Left lobe of liver (tissue), 2 donors: Measurements from ENCODE around the gene BMP2K. TPM values are rescaled to one million over a fixed set of nuclear protein-coding genes. Genes with fewer than 3 reads are reported as not detected.

Experiments
- ATAC-seq: fragments of 200-7000 bp; cut with Tn5 transposase; one replicate; pipeline ENCODE4 v1.9.1; 2020; ENCODE audit warnings: mild to moderate bottlenecking, moderate library complexity
- DNase-seq: peaks from one replicate; pipeline ENCODE4 v3.0.0-alpha.2; 2020; ENCODE audit warnings: low spot score
- total RNA-seq: library from RNA; stranded (reverse); gene quantifications from one replicate; pipeline ENCODE4 v1.2.1, GENCODE V29; 2021
- donor health status: DM: no; HTN: no; CAD: no; lungs with moderate emphysema.
- donor health status: DM: no; HTN: yes; CAD: no.

BMP2K gene
- total RNA-seq = 14.2 TPM

DNA sequence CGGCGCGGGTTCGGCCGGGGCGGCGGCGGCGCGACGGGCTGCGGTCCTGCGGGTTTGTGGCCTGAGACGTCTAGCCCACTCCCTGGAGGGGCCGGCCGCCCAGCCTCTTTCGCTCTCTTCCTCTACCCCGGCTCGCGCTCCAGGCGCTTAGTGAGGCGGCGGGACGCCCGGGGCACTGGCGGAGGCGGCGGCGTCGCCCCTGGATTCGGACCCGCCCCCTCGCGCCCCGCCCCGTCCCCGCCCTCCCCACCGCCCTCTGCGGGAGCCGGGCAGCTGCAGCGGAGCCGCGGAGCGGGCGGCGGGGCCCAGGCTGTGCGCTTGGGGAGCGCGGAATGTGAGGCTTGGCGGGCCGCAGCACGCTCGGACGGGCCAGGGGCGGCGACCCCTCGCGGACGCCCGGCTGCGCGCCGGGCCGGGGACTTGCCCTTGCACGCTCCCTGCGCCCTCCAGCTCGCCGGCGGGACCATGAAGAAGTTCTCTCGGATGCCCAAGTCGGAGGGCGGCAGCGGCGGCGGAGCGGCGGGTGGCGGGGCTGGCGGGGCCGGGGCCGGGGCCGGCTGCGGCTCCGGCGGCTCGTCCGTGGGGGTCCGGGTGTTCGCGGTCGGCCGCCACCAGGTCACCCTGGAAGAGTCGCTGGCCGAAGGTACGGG lies at the start of gene BMP2K:
TSS of gene BMP2K (plus strand) at position 272 of the 650 bp plus-strand sequence. CDS start at position 466, 194 bp downstream.
- peak; percentile 89 for ATAC-seq
- DNase-seq = peak; percentile 86

DNA sequence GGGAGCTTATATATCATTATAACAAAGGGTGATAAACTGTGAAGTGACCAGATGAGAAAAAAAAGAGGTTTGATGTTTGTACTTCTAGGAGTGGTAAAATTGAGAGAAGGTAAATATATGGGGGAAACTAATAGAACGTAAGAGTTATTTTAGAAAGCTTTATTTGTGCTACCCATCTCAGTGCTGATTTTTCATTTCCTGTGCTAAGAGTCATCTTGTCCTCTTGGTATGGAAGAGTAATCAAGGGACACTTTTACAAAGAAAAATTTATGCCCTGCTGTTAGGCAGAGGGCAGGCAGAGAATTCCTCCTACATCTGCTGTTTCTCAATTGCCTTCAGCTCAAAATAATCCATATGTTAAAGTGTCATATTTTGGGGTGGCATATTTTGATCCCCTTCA lies 49.6 kb upstream of the BMP2K start:
- ATAC-seq = no peak
- no peak for DNase-seq

DNA sequence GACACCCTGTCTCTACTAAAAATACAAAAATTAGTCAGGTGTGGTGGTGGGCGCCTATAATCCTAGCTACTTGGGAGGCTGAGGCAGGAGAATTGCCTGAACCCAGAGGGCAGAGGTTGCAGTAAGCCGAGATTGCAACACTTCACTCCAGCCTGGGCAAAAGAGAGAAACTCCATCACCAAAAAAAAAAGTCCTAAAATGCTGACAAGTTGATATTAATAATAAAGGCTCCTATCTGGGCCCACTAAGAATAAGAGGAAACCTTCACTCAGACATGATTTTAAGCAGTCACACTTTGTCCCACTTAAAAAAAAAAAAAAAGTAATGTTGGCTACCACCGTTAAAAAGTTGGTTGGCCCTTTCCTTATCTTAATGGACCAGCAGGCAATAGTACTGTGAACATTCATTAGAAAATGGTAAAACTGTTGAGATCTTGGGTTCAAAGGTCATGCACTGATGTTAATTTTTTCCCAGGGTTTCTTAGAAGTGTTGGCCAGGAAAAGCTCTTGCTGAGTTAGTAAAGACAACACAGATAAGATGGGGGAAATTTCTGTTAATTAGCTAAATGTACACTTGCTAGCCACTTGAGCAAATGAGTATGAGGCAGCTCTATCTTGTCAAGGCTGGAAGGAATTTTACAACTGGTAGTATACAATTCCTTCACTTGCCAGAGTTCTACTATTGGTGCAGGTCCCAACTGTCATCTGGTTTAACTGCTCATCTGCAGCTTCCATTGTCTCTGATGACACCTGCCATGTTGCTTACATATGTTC lies 43.6 kb upstream of the BMP2K start:
- DNase-seq (no peak), ATAC-seq (peak; percentile 34)

DNA sequence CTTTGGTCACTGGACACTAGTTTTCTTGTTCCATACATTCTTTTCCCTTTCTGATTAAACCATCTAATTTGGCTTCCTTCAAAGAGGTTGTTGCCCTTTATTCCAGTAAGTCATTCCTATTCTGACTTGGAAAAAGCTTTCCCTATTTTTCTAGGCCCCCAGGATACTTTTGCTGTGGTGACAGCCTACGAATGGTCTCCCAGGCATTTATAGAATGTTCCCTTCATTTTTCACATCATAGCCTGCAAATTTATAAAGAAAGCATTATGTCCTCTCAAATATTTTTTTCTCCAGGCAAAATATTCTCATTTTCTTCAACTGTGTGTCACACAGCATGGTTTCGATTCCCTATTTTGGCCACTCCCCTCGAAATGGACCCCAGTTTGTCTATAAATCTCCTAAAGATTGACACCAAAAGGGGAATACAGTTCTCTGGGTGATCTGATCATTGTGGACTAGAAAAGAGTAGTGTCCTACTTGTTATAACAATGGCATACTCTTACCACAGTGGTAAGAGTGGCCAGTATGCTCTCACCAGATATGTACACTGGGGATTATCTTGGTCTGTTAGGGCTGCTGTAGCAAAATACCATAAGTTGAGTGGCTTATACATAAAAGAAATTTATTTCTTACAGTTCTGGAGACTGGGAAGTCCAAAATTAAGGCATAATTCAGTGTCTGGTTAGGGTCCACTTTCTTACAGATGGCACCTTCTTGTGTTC lies 41.5 kb upstream of the BMP2K start:
- no peak for DNase-seq
- ATAC-seq = no peak

DNA sequence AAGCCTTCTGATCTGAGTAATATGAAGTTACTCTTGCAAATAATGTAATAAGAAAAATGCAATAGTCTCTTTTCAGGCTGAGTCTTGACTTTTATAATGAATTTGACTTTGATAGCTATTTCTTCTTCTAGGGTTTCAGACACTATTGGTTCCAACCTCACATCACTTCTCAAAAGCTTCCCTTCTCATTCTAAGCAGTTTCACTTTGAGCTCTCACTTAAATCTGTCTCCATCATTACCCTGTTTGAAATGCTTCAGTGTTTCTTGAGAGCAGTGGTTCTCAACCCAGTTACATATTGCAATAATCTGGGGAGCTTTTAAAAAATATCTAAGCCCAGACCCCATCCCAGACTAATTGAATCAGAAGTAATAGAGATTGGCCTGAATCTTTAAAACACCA lies 40.5 kb upstream of the BMP2K start:
- ATAC-seq (no peak), DNase-seq (no peak)

DNA sequence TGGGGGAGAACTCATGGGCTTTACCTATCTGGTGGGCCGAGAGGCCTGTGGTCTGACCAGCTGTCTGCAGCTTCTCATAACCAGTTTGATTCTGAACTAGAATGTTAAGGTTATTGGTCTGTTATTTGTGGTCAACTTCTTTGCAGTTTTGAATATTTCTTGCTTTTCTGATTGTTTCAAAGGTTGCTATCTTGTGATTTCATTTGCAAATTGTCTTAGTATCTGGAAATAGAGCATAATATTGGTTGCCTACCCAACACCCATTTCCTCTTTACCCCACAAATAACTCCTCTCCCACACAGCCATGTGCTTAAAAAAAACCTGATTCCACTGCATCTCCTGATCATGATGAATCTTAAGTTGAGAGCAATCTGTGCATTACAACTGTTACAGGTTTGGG lies 39.1 kb upstream of the BMP2K start:
- DNase-seq = no peak
- ATAC-seq = no peak

DNA sequence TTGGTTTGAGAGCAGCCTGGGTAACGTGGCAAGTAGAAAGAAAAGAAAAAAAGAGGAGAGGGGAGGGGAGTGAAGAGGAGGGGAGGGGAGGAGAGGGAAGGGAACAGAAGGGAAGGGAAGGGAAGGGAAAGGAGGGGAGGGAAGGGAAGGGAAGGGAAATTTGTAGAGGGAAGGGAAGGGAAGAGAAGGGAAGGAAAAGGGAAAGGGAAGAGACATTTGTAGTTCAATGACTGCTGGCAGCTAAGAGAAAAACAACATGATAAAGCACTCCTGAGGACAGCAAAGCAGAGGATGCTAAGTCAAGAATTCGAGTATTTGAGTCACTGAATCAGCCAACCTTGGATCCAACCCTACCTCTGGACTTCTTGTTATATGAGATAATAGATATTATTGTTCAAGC lies 38.2 kb upstream of the BMP2K start:
- no peak for DNase-seq
- no peak for ATAC-seq

DNA sequence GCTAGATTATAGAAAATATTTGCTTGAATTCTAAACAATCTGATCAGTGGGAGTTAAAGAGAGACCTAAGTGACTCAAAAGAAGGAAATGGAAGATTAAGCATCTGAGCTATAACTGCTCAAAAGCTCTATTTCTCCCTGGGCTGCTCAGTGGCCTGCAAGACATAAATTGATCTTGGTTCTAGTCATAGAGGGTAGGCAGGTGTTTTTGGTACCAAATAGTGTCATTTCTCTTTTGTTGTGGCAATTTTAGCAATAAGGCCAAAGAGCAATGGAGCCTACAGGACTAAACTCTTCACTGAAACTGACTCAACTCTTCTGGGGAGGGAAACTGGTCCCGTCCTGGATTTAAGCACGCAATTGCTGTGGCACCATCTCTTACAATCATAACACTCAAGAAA lies 33.9 kb upstream of the BMP2K start:
- DNase-seq (no peak), ATAC-seq (no peak)

DNA sequence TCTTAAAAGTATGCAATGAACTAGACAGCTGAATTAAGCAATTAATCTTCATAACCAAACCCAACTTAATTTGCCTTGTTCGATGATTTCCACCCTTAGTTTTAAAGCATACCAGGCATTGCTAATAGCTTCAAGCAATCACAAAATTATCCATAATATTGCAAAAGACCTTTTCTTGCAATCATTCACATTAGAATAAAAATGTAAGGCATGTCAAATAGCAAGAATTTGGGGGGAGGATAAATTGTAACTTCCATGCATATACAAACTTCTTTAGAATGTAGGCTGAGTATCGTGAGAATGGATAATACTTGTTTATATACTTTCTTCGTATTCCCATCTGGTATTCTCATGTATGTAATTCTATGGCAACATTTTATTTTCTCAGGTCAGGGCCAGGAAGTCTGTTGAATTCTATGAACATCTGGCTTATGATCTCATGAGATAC lies 28.7 kb upstream of the BMP2K start:
- ATAC-seq = no peak
- DNase-seq = no peak

DNA sequence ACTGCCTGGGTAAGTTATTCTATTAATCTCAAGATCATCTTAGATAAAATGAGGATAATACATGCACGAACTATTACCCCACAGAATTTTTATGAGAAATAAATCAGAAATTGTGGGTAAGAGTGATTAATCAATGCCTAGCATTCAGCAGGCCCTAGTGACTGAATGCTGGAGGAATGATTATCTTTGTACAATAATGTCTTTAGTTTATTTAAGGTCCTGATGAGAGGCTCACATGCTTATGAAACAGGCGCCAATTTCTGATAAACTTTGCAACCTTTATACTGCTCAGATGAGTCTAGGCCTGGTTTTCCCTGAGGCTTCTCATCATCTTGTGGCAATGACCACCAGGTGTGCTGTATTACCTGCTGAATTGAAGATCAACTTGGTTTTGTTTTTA lies 27.8 kb upstream of the BMP2K start:
- DNase-seq = no peak
- ATAC-seq = no peak

DNA sequence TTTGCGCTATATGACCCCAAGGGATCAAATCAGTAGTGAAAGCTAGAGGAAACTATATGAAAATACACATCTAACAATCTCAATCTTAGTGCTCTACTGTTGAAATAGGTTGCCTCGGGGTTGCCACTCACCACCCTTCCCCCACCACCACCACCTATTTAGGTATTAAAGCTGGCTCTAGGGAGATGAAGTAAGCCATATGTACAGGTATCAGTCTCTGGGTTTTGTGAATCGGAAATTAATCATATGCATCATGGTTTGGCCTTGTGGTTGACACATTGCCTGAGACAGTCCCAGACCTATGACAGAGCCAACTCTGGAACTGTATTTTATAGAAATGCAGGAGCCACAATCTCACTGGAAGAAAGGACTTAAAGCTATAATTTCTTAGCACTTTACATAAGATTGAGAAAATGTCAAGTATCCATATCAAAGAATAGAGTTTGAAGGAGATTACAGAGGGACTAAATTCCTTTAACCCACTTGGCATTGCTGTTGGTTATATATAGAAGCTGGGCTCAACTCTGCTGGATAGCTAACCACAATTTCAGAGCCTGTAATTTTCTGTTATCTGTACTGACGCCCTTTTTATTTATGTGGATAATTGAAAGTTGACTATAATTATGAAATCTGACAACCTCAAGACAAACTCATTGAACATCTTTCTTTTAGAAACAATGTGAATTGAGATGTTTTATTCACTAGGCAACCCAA lies 26.7 kb upstream of the BMP2K start:
- ATAC-seq (no peak), DNase-seq (no peak)

DNA sequence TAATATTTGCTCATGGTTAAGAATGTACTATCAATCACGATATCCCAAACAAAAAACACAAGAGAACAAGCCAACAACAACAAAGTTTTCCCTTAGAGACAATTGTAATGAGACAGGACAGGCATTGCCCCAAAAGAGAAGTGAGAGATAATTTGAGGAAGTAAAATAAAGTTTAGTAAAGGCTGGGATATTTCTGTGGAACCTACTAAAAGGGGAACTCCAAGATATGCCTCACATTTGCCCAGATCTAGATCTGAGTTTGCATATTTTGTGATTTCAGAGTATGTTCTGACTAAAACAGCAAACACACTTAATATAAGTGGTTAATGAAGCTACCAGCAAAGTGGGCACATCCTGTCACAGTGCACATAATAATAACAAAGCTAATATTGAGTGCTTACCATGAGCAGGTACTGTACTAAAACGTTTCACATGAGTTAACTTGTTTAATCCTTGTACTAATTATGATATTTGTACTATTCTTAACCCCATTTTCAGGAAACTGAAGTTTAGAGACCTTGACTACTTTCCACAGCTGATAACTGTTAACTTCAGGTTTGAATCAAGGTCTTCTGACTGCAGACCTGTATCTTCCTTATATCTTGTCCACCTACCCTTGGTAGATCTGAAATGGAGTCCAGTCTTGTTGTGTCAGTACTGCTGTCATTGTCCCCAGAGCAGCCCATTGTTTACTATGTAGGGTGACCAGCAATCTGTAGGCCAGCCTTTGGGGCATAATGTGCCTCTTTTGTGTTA lies 26.0 kb upstream of the BMP2K start:
- ATAC-seq = peak; percentile 13
- DNase-seq = no peak

DNA sequence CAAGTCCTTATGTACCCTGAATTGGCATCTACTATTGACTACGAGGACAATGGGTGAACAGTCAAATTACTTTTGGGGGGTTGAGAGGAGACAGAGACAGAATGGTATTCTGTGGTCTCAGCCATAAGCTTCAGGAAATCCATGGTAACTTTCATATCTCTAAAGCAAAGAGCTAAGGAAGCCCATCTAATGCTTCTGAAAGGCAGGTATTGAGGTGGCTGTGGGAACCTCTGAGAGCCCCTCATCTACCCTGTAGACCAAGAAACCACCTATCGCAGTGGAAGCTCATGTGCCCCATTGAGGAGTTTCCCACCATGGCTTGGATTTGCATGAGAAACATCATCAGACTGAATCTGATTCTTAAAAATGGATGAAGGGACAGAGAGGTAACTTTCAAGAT lies 23.1 kb upstream of the BMP2K start:
- ATAC-seq = no peak
- no peak for DNase-seq

DNA sequence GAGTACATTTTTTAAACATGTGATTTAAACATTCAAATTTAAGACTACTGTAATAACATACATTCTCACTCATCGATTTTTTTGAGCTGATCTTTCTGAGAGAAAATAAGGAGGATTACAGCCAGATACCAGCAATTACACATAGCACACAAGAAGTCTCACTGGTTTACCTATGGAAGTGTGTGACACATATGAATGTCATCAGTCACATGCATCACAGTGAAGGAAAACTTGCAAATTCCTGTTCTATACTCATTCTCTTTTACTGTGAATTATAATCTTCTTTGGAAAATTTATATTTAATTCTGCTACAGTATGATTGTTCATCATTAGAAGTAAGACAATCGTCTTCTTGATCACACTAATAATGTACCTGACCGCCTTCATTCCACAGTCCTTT lies 21.3 kb upstream of the BMP2K start:
- no peak for DNase-seq
- ATAC-seq = no peak

DNA sequence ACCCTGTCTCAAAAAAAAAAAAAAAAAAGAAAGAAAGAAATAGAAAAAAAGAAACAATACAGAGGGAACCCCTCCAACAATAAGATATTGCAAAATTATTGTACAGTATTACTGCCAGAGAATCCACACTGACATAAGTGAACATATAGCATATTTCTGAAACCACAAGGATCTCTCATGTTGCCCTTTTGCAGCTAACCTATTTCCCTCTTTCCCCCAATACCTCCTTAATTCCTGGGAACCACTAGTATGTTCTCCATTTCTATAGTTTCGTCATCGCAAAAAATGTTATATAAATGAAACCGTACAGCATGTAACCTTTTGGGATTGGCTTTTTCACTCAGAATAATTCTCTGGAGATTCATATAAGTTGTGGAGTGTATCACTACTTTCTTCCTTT lies 20.0 kb upstream of the BMP2K start:
- ATAC-seq (no peak), DNase-seq (no peak)

DNA sequence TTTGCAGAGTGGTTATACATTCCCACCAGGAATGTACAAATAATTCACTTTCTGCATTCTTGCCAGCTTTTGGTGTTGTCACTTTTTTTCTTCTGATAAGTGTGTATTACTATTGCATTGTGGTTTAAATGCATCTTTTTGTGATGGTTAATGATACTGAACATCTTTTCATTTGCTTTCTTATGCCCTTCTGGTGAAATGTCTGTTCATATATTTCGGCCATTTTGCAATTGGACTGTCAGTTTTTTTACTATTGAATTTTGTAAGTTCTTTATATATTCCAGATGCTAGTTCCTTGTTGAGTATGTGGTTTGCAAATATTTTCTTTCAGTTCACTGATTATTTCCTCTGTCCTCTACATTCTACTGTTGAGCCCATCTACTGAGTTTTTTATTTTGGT lies 19.4 kb upstream of the BMP2K start:
- ATAC-seq = no peak
- no peak for DNase-seq

DNA sequence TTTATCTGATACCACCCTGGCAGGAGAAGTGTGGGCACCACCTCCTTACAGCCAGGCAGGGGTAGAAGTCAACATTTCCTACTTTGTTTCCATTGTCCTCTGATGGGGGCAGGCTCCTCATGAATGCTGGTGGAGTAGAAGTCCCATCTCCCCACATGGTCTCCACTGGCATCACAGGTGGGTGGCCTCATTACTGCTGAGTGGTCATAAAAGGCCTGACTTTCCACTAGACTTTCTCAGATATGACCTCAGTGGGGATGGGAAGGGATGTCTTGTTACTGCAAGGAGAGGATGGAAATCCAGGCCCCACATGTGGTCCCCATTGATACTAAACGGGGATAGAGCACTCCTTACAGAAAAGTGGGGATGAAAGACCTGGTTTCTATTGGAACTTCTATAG lies 18.6 kb upstream of the BMP2K start:
- ATAC-seq = no peak
- DNase-seq = no peak

DNA sequence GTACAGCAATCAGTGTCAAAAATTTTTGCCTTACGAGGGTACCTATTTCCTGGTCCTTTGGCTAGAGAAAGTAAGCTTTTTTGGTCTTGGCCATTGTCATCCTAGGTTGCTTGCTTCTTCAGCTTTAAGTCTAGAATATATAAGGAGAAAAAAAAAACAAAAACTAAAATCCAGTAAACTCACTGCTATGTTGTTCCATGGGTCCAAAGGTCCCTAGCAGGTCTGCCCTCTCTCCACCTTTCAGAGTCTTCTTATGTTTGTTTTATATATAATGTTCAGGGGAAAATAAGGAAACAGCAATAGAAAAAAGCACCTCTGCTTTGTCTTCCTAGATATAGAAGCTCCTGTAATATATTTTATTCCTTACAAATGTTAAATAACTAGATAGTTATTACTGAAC lies 18.1 kb upstream of the BMP2K start:
- ATAC-seq = no peak

DNA sequence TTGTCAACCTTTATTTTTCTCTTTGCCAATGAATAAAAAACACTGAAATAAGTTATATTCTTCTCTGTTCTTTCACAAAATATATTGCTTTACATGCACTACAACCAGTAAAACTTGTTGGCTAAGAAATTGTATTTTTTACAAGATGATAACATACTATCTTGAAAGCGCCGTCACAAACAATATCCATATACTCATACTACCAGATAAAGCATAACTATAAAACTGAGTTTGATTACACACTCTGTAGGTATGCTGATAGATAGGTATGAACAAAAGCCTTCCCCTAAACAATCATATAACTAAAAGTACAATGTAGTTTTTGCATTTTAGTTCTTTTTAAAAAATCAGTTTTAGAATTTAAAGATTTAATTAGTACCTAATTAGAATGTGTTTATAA lies 13.6 kb upstream of the BMP2K start:
- DNase-seq (no peak), ATAC-seq (no peak)

More for the DNA sequence above, 18.1 kb upstream of the BMP2K start:
- no peak for DNase-seq

DNA sequence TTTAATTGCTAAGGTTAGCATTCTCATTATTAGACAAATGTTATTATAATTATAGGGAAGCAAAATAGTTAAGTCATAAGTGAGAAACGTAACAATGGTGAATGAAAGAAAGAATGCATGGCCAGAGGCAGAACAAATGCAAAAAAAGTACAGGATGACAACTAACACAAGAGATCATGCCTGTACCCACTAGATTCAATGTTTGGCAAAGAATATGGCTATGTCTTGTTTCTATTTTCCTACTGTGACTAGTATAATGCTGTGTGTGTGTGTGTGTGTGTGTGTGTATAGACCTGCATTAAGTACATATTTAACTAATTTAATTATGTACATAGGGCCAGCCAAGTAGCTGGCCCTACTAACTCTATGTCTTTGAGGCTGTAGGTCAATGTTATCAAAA lies 12.9 kb upstream of the BMP2K start:
- DNase-seq (no peak), ATAC-seq (no peak)
